HG02623 (cell line): ENCODE measurements around the gene BLNK.
A peak's percentile ranks its signal among the peaks of the same experiment; 100 is the strongest.
"Not testable (repeated sequence)": the region's sequence is repeated elsewhere in the genome, so short reads cannot be mapped to it uniquely, and the experiment has no call there.

Experiments
- ATAC-seq: cut with Tn5 transposase; IDR thresholded peaks from one replicate; pipeline ENCODE4 v1.9.1; 2021; ENCODE audit warnings: moderate library complexity; ENCODE audit not compliant: unreplicated experiment

BLNK gene

GRCh38 chr10:96271016-96271815 lies at the start of gene BLNK:
Gene BLNK, minus strand, starts transcription at chr10:96271569. Its CDS starts 171 bp downstream, at chr10:96271398.
- peak; percentile 63 for ATAC-seq

GRCh38 chr10:96319754-96320474 lies 48.5 kb upstream of the BLNK start:
- ATAC-seq: no peak

- no peak for ATAC-seq
Measured at GRCh38 chr10:96317067-96317833, 45.9 kb upstream of the BLNK start.

GRCh38 chr10:96313344-96313743 lies 42.0 kb upstream of the BLNK start:
- ATAC-seq: no peak

GRCh38 chr10:96311180-96311715 lies 39.9 kb upstream of the BLNK start:
- ATAC-seq: no peak

- ATAC-seq: no peak
Measured at GRCh38 chr10:96310321-96310669, 38.9 kb upstream of the BLNK start.

GRCh38 chr10:96309628-96310320 lies 38.4 kb upstream of the BLNK start:
- ATAC-seq: no peak

GRCh38 chr10:96308854-96309253 lies 37.5 kb upstream of the BLNK start:
- not testable (repeated sequence) for ATAC-seq

- no peak for ATAC-seq
Measured at GRCh38 chr10:96306516-96306915, 35.1 kb upstream of the BLNK start.

GRCh38 chr10:96305019-96305418 lies 33.6 kb upstream of the BLNK start:
- ATAC-seq: no peak

GRCh38 chr10:96304230-96304629 lies 32.9 kb upstream of the BLNK start, which contains the start of gene DNTT:
Gene DNTT, plus strand, starts transcription at chr10:96304434. Its CDS starts 64 bp downstream, at chr10:96304498.
- no peak for ATAC-seq

GRCh38 chr10:96301616-96302015 lies 30.2 kb upstream of the BLNK start:
- ATAC-seq: no peak

- no peak for ATAC-seq
Measured at GRCh38 chr10:96299383-96299782, 28.0 kb upstream of the BLNK start.

- ATAC-seq: no peak
Measured at GRCh38 chr10:96298362-96298761, 27.0 kb upstream of the BLNK start.

- no peak for ATAC-seq
Measured at GRCh38 chr10:96297486-96297885, 26.1 kb upstream of the BLNK start.

- ATAC-seq: no peak
Measured at GRCh38 chr10:96295475-96295874, 24.1 kb upstream of the BLNK start.

- peak; percentile 43 for ATAC-seq
Measured at GRCh38 chr10:96292971-96293920, 21.9 kb upstream of the BLNK start.

GRCh38 chr10:96290368-96291133 lies 19.2 kb upstream of the BLNK start:
- ATAC-seq: no peak
